Smooth muscle cell (in vitro differentiated cells): Measurements from ENCODE around the gene PPM1L. TPM values are rescaled to one million over a fixed set of nuclear protein-coding genes. Genes with fewer than 3 reads are reported as not detected.

ENCODE experiments used
- DNase-seq: peaks from one replicate; lab custom pipeline; 2025; ENCODE audit not compliant: unreplicated experiment; lab: John Stamatoyannopoulos, UW
- H2AFZ ChIP-seq: fragments of 200-600 bp; sonication (generic); 2 replicates; pipeline ENCODE4 v1.6.0; 2016; ENCODE audit warnings: antibody characterized with exemption, low read depth, mild to moderate bottlenecking
- H3F3A ChIP-seq: fragments of 200-600 bp; sonication (generic); 2 replicates; pipeline ENCODE4 v1.6.0; 2017; ENCODE audit warnings: antibody characterized with exemption, low read depth
- H3K27ac ChIP-seq: fragments of 200-600 bp; sonication (generic); 2 replicates; pipeline ENCODE4 v1.5.1; 2016; ENCODE audit warnings: low read depth, mild to moderate bottlenecking
- H3K27me3 ChIP-seq: fragments of 200-600 bp; sonication (generic); 2 replicates; pipeline ENCODE4 v1.6.1; 2016; ENCODE audit warnings: low read depth, mild to moderate bottlenecking
- H3K36me3 ChIP-seq: fragments of 200-600 bp; sonication (generic); 2 replicates; pipeline ENCODE4 v1.5.1; 2016; ENCODE audit warnings: low read depth
- H3K4me1 ChIP-seq: fragments of 200-600 bp; sonication (generic); 2 replicates; pipeline ENCODE4 v1.5.1; 2016; ENCODE audit warnings: low read depth
- H3K4me2 ChIP-seq: fragments of 200-600 bp; sonication (generic); 2 replicates; pipeline ENCODE4 v1.6.0; 2016; ENCODE audit warnings: mild to moderate bottlenecking
- H3K4me3 ChIP-seq: fragments of 200-600 bp; sonication (generic); 2 replicates; pipeline ENCODE4 v1.5.1; 2016; ENCODE audit warnings: mild to moderate bottlenecking
- H3K79me2 ChIP-seq: fragments of 200-600 bp; sonication (generic); 2 replicates; pipeline ENCODE4 v1.6.0; 2016; ENCODE audit warnings: low read depth, mild to moderate bottlenecking
- H3K9ac ChIP-seq: fragments of 200-600 bp; sonication (generic); 2 replicates; pipeline ENCODE4 v1.6.0; 2016; ENCODE audit warnings: low read depth
- H3K9me3 ChIP-seq: fragments of 200-600 bp; sonication (generic); replicated peaks from 2 replicates; pipeline ENCODE4 v1.5.1; 2016; ENCODE audit warnings: low read depth
- H4K20me1 ChIP-seq: fragments of 200-600 bp; sonication (generic); 2 replicates; pipeline ENCODE4 v1.6.0; 2016; ENCODE audit warnings: low read depth
- CTCF ChIP-seq: fragments of 200-600 bp; sonication (generic); IDR thresholded peaks from 2 replicates; pipeline ENCODE4 v1.5.1; 2017; ENCODE audit warnings: borderline replicate concordance, mild to moderate bottlenecking, antibody characterized with exemption; ENCODE audit not compliant: insufficient read depth, poor library complexity, severe bottlenecking
- WGBS: methylation state at CpG from one replicate; pipeline ENCODE4 v1.1.7; 2016; ENCODE audit warnings: low lambda C conversion rate; 5-methylcytosine and 5-hydroxymethylcytosine counted together
- polyA plus RNA-seq: library from polyadenylated mRNA; unstranded; fragments of >200 nt; fragmentation: Nextera tagmentation; extraction: Ambion mirVana; gene quantifications from 2 replicates; pipeline ENCODE4 v1.2.1, GENCODE V29; 2016
- total RNA-seq: library from RNA; depleted of rRNA; stranded (reverse); fragments of >200 nt; gene quantifications from 2 replicates; pipeline ENCODE4 v1.2.3, GENCODE V29; 2014

The PPM1L gene
- total and polyA plus RNA-seq, 2 experiments from 2014 or later, result 0.14 to 1.9 TPM

- no peak overlapping the region for H3K4me2 ChIP-seq
- H3K36me3 ChIP-seq, result no peaks in the 10 kb centered on the region
- no peak for DNase-seq
- no peak overlapping the region for H2AFZ ChIP-seq
- H3K4me3 ChIP-seq, result no peak overlapping the region
- H3K27ac ChIP-seq, result no peak overlapping the region
- no peaks in the 10 kb centered on the region for H4K20me1 ChIP-seq
- no peak for TF ChIP-seq CTCF
- H3K9ac ChIP-seq, result no peak overlapping the region
- no peaks in the 10 kb centered on the region for H3K27me3 ChIP-seq
- no peaks in the 10 kb centered on the region for H3K9me3 ChIP-seq
- H3K79me2 ChIP-seq, result no peaks in the 10 kb centered on the region
- no peaks in the 10 kb centered on the region for H3F3A ChIP-seq
- H3K4me1 ChIP-seq, result peaks cover 5% of the 10 kb centered on the region
Observed at GRCh38 chr3:160822936-160823335, 66.9 kb downstream of the PPM1L start.

GRCh38 chr3:160825311-160825800 is 69.3 kb downstream of the PPM1L start:
- no peaks in the 10 kb centered on the region for H3F3A ChIP-seq

GRCh38 chr3:160826408-160826807 is 70.4 kb downstream of the PPM1L start:
- no peak for TF ChIP-seq CTCF
- peaks cover 5% of the 10 kb centered on the region for H3K4me1 ChIP-seq
- no peak overlapping the region for H3K9ac ChIP-seq
- no peak overlapping the region for H3K4me2 ChIP-seq
- H3K36me3 ChIP-seq, result no peaks in the 10 kb centered on the region
- no peak for DNase-seq
- no peak overlapping the region for H3K4me3 ChIP-seq
- H3K79me2 ChIP-seq, result no peaks in the 10 kb centered on the region
- H3K9me3 ChIP-seq, result no peaks in the 10 kb centered on the region
- no peak overlapping the region for H2AFZ ChIP-seq
- no peaks in the 10 kb centered on the region for H3F3A ChIP-seq
- H3K27me3 ChIP-seq, result no peaks in the 10 kb centered on the region
- H4K20me1 ChIP-seq, result no peaks in the 10 kb centered on the region
- H3K27ac ChIP-seq, result no peak overlapping the region

More at GRCh38 chr3:160825311-160825800, 69.3 kb downstream of the PPM1L start:
- Histone ChIP-seq H4K20me1 (no peaks in the 10 kb centered on the region), H3K4me3 (no peak overlapping the region), H3K27ac (no peak overlapping the region), H2AFZ (no peak overlapping the region), H3K9ac (no peak overlapping the region), H3K36me3 (no peaks in the 10 kb centered on the region), H3K4me2 (no peak overlapping the region), H3K9me3 (no peaks in the 10 kb centered on the region), H3K4me1 (peaks cover 5% of the 10 kb centered on the region), H3K27me3 (no peaks in the 10 kb centered on the region), H3K79me2 (no peaks in the 10 kb centered on the region)
- DNase-seq, result no peak
- WGBS, result 81% methylated on average over 3 of the region's 3 CpGs
- no peak for TF ChIP-seq CTCF

- Histone ChIP-seq H3K4me2 (no peak overlapping the region), H3K79me2 (no peaks in the 10 kb centered on the region), H3K9me3 (no peaks in the 10 kb centered on the region), H3K27me3 (no peaks in the 10 kb centered on the region), H3K36me3 (no peaks in the 10 kb centered on the region), H2AFZ (no peak overlapping the region), H3K4me3 (no peak overlapping the region), H3F3A (no peaks in the 10 kb centered on the region), H3K27ac (no peak overlapping the region), H3K9ac (no peak overlapping the region), H3K4me1 (peaks cover 5% of the 10 kb centered on the region), H4K20me1 (no peaks in the 10 kb centered on the region)
- WGBS, result 88% methylated on average over 2 of the region's 2 CpGs
- TF ChIP-seq CTCF, result no peak
- DNase-seq, result no peak
Observed at GRCh38 chr3:160826991-160827390, 71.0 kb downstream of the PPM1L start.
